Endothelial cell of umbilical vein (primary cell): Measurements from ENCODE around the gene SHROOM2. TPM values are rescaled to one million over a fixed set of nuclear protein-coding genes. Genes with fewer than 3 reads are reported as not detected.

ENCODE experiments used
- BruUV-seq: library from RNA; stranded (reverse); fragments of 400-500 nt; replicated peaks from 2 replicates; lab custom pipeline; 2021; lab: Mats Ljungman, UMichigan
- CTCF ChIA-PET: fragments of 300-600, 350-600 bp; sonication (Branson Sonifier 250); formaldehyde crosslinking; loops from one replicate; lab custom pipeline; 2021; ENCODE audit warnings: antibody characterized with exemption, inconsistent platforms; lab: Charles Lee
- POLR2A ChIA-PET: fragments of 300-600, 350-600 bp; sonication (Branson Sonifier 250); formaldehyde crosslinking; loops from one replicate; lab custom pipeline; 2021; ENCODE audit warnings: antibody characterized with exemption, inconsistent platforms; lab: Charles Lee
- DNase-seq: peaks from one replicate; pipeline ENCODE4 v3.0.0-alpha.2; 2011; ENCODE audit warnings: low read depth, low spot score
- FAIRE-seq: peaks from 2 replicates; lab custom pipeline; 2011; peaks lifted over from hg19 to GRCh38; lab: Jason Lieb, UNC
- H2AFZ ChIP-seq: 2 replicates; pipeline ENCODE4 v1.6.0; 2012; ENCODE audit warnings: low read depth, low read length, control low read depth, inconsistent platforms
- H3K27ac ChIP-seq: 2 replicates; pipeline ENCODE4 v1.5.1; 2011; ENCODE audit warnings: low read depth, mild to moderate bottlenecking, control low read depth, low read length, moderate library complexity; ENCODE audit not compliant: insufficient read depth
- H3K27me3 ChIP-seq, 2 experiments: 2 replicates each; pipeline versions ENCODE4 v1.6.0 to v1.6.1; 2011; ENCODE audit warnings: low read length in 2 of 2, mixed read lengths in 1 of 2; ENCODE audit not compliant: control insufficient read depth in 2 of 2, insufficient read depth in 2 of 2
- H3K36me3 ChIP-seq, 2 experiments: 2 replicates in 1 of 2; 3 replicates in 1 of 2; pipeline ENCODE4 v1.5.1; 2011; ENCODE audit warnings: low read length in 2 of 2, mild to moderate bottlenecking in 1 of 2, moderate library complexity in 1 of 2; ENCODE audit not compliant: control insufficient read depth in 2 of 2, insufficient read depth in 2 of 2; ENCODE audit errors: extremely low read depth in 1 of 2
- H3K4me1 ChIP-seq: 3 replicates; pipeline ENCODE4 v1.5.1; 2011; ENCODE audit warnings: mild to moderate bottlenecking, low read length; ENCODE audit not compliant: control insufficient read depth, insufficient read depth; ENCODE audit errors: extremely low read depth
- H3K4me2 ChIP-seq: 2 replicates; pipeline ENCODE4 v1.6.1; 2011; ENCODE audit warnings: low read length, control low read depth, mixed read lengths; ENCODE audit not compliant: insufficient read depth
- H3K4me3 ChIP-seq, 3 experiments: fragments of 200-600 bp in 1 of 3; sonication (generic), shearing (Covaris generic) in 1 of 3; replicated peaks in 1 of 3; 2 replicates each; pipeline ENCODE4 v1.5.1; 2011 to 2016; ENCODE audit warnings: control low read depth in 3 of 3, low read length in 3 of 3, mild to moderate bottlenecking in 2 of 3, inconsistent platforms in 1 of 3, low read depth in 1 of 3, moderate library complexity in 1 of 3; ENCODE audit not compliant: insufficient read depth in 1 of 3
- H3K79me2 ChIP-seq: 2 replicates; pipeline ENCODE4 v1.6.0; 2012; ENCODE audit warnings: low read length, inconsistent platforms; ENCODE audit not compliant: control insufficient read depth, insufficient read depth
- H3K9ac ChIP-seq: replicated peaks from 2 replicates; pipeline ENCODE3; 2011; ENCODE audit warnings: low read length, control low read depth; ENCODE audit not compliant: insufficient read depth; ENCODE audit errors: extremely low read depth
- H3K9me1 ChIP-seq: replicated peaks from 3 replicates; pipeline ENCODE4 v1.6.0; 2011; ENCODE audit warnings: mild to moderate bottlenecking, low read length; ENCODE audit not compliant: control insufficient read depth, insufficient read depth; ENCODE audit errors: extremely low read depth
- H3K9me3 ChIP-seq: replicated peaks from 2 replicates; pipeline ENCODE4 v1.5.1; 2012; ENCODE audit warnings: low read length, inconsistent platforms; ENCODE audit not compliant: control insufficient read depth, insufficient read depth
- H4K20me1 ChIP-seq: replicated peaks from 2 replicates; pipeline ENCODE3; 2011; ENCODE audit warnings: mild to moderate bottlenecking, low read length; ENCODE audit not compliant: control insufficient read depth, insufficient read depth; ENCODE audit errors: extremely low read depth
- CTCF ChIP-seq, 2 donors: IDR thresholded peaks; 1 replicate in 1 of 2; 2 replicates in 1 of 2; pipeline ENCODE4 v1.5.1; 2011; ENCODE audit warnings: low read length in 2 of 2, mild to moderate bottlenecking in 2 of 2, moderate library complexity in 2 of 2, control low read depth in 1 of 2, inconsistent platforms in 1 of 2, low read depth in 1 of 2; ENCODE audit not compliant: insufficient read depth in 1 of 2; ENCODE audit errors: extremely low read depth in 1 of 2
- EZH2 ChIP-seq: IDR thresholded peaks from 2 replicates; pipeline ENCODE4 v1.6.1; 2012; ENCODE audit warnings: borderline replicate concordance, low read depth, mild to moderate bottlenecking, moderate library complexity, low read length, inconsistent platforms; ENCODE audit not compliant: severe bottlenecking
- FOS ChIP-seq: IDR thresholded peaks from 2 replicates; pipeline ENCODE4 v1.6.1; 2011; ENCODE audit warnings: mild to moderate bottlenecking, low read length, moderate library complexity, borderline replicate concordance; ENCODE audit not compliant: insufficient read depth
- GATA2 ChIP-seq: IDR thresholded peaks from 2 replicates; pipeline ENCODE4 v1.7.0; 2011; ENCODE audit warnings: low read depth, mild to moderate bottlenecking, moderate library complexity, mixed read lengths, low read length; ENCODE audit not compliant: insufficient read length, insufficient read depth
- JUN ChIP-seq: IDR thresholded peaks from 2 replicates; pipeline ENCODE4 v1.6.1; 2011; ENCODE audit warnings: borderline replicate concordance, low read depth; ENCODE audit not compliant: insufficient read length, insufficient read depth
- MYC ChIP-seq: IDR thresholded peaks from one replicate; pipeline ENCODE4 v1.6.1; 2011; ENCODE audit warnings: mild to moderate bottlenecking, low read depth, low read length
- POLR2A ChIP-seq: IDR thresholded peaks from 2 replicates; pipeline ENCODE4 v1.6.1; 2012; ENCODE audit warnings: low read depth, mild to moderate bottlenecking, control low read depth, low read length
- POLR2AphosphoS5 ChIP-seq: IDR thresholded peaks from 2 replicates; pipeline ENCODE4 v1.6.1; 2012; ENCODE audit warnings: low read depth, mild to moderate bottlenecking, control low read depth, low read length, moderate library complexity; ENCODE audit not compliant: insufficient read depth
- dilution Hi-C: fragments of 300-500 bp; cut with MboI; formaldehyde crosslinking; loops from one replicate; pipeline ENCODE4 v1.15.0; 2019; ENCODE audit warnings: low sequenced_read_pairs; ENCODE audit not compliant: extremely low pct_ligation_motif_present
- intact Hi-C: fragments of 100-400 bp; cut with micrococcal nuclease; formaldehyde crosslinking; loops from one replicate; pipeline ENCODE4 v1.10.0; 2022
- polyA plus RNA-seq, 4 experiments: library from polyadenylated mRNA; depleted of rRNA in 3 of 4; stranded (reverse) in 3 of 4; unstranded in 1 of 4; fragments of >200 nt; gene quantifications; 2 replicates each; pipeline versions ENCODE4 v1.2.1 to v1.2.3, GENCODE V29; 2011 to 2012; ENCODE audit warnings: missing spikeins in 1 of 4
- total RNA-seq: library from RNA; stranded (reverse); gene quantifications from 2 replicates; pipeline ENCODE4 v1.2.3, GENCODE V29; 2021
- TF ChIP-seq, protein P1 (sequence below): IDR thresholded peaks from 2 replicates; pipeline ENCODE4 v1.6.1; 2011; ENCODE audit not compliant: insufficient read depth, insufficient read length

SHROOM2 gene
- total and polyA plus RNA-seq, 2 donors (not counting 3 experiments of a cell fraction or from before 2014, with no cell fraction given) = 3.7 to 11.8 TPM

- no peaks in the 10 kb centered on the region for H3K9me3 ChIP-seq
- FAIRE-seq (peak; percentile 44), DNase-seq (no peak)
- no peaks in the 10 kb centered on the region for H3K36me3 ChIP-seq
- dilution Hi-C loops (no loop called here), intact Hi-C loops (loop anchor here (5.0 kb wide), 1 partner anchor 160 kb away; no protein-coding TSS in a partner anchor)
- H3K79me2 ChIP-seq = no peaks in the 10 kb centered on the region
- no peak overlapping the region for H2AFZ ChIP-seq
- no peaks in the 10 kb centered on the region for H3K9me1 ChIP-seq
- peak overlapping the region; percentile 69 for H3K27ac ChIP-seq
- no peak overlapping the region for H3K4me3 ChIP-seq
- ChIA-PET CTCF (no interaction called here), POLR2A (no interaction called here)
- H4K20me1 ChIP-seq = no peaks in the 10 kb centered on the region
- TF ChIP-seq FOS (no peak), POLR2A (no peak), JUN (no peak), EZH2 (no peak), GATA2 (no peak), POLR2AphosphoS5 (no peak)
- TF ChIP-seq, protein P1, sequence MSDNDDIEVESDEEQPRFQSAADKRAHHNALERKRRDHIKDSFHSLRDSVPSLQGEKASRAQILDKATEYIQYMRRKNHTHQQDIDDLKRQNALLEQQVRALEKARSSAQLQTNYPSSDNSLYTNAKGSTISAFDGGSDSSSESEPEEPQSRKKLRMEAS = no peak
- H3K9ac ChIP-seq = no peak overlapping the region
- no peak overlapping the region for H3K4me2 ChIP-seq
- peaks cover 23% of the 10 kb centered on the region for H3K4me1 ChIP-seq
- H3K27me3 ChIP-seq = no peaks in the 10 kb centered on the region
- no TSS peak for BruUV-seq
These were observed 81.5 kb downstream of the SHROOM2 start for GRCh38 chrX:9867753-9868152.

DNA sequence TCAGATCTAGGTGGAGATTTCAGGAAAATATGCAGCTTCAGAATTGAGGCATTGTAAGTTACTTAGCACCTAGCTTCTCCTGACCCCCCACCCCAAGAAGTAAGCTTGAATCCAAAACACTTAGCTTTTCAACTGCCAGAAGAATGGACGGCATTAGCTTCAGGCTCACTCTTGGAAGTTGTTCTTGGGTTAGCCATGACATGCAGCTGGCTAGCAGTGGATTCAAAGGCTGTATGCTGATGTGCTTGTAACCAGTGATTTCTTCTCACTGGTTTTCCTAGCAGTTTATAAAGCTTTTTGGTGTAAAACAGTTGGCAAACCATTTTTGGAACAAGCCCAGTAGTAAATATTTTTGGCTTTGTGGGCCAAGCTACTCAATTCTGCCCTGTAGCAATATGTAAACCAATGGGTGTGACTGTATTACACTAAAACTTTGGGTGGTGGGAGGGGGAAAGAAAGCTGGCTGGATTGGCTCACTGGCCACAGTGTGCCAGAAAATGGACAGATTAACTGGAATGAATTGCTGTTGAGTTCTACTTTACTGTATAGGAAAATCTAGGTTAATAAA is 85.6 kb downstream of the SHROOM2 start:
- dilution Hi-C loops (no loop called here), intact Hi-C loops (loop anchor here (5.0 kb wide), 1 partner anchor 84 kb away; the partner anchor contains the start of gene SHROOM2)
- no TSS peak for BruUV-seq
- peaks cover 11% of the 10 kb centered on the region for H3K4me1 ChIP-seq
- H3K9ac ChIP-seq = no peak overlapping the region
- no peaks in the 10 kb centered on the region for H3K9me3 ChIP-seq
- H3K36me3 ChIP-seq = no peaks in the 10 kb centered on the region
- FAIRE-seq = no peak
- no peak for TF ChIP-seq JUN
- TF ChIP-seq CTCF (IDR thresholded peaks at IDR 0.05; ENCODE audit: extremely low read depth in 1 of 2, insufficient read depth in 1 of 2, low read depth in 1 of 2, low read length in 2 of 2) = no peak
- TF ChIP-seq GATA2 = no peak
- no peak for TF ChIP-seq POLR2A
- TF ChIP-seq FOS = no peak
- TF ChIP-seq EZH2 = no peak
- no peak for TF ChIP-seq MYC
- no peak for TF ChIP-seq POLR2AphosphoS5
- TF ChIP-seq, protein P1 = no peak
- no peaks in the 10 kb centered on the region for H4K20me1 ChIP-seq
- ChIA-PET CTCF (no interaction called here), POLR2A (no interaction called here)
- H3K27ac ChIP-seq = no peak overlapping the region
- H3K79me2 ChIP-seq = no peaks in the 10 kb centered on the region
- no peak overlapping the region for H3K4me3 ChIP-seq
- H3K27me3 ChIP-seq = no peaks in the 10 kb centered on the region
- DNase-seq = no peak
- no peak overlapping the region for H3K4me2 ChIP-seq
- no peaks in the 10 kb centered on the region for H3K9me1 ChIP-seq
- H2AFZ ChIP-seq = no peak overlapping the region
